Central memory CD4-positive, alpha-beta T cell (primary cell): Measurements from ENCODE around the gene NSUN5.
"Not testable (repeated sequence)": the region's sequence is repeated elsewhere in the genome, so short reads cannot be mapped to it uniquely, and the experiment has no call there.

ENCODE experiments used
- DNase-seq: peaks from one replicate; pipeline ENCODE4 v3.0.0; 2022

Gene NSUN5

GRCh38 chr7:73325424-73325823 lies 16.8 kb upstream of the NSUN5 start:
- not testable (repeated sequence) for DNase-seq

- peak; percentile 16 for DNase-seq
Measured at GRCh38 chr7:73324081-73324845, 15.6 kb upstream of the NSUN5 start.

GRCh38 chr7:73323434-73324080 lies 14.9 kb upstream of the NSUN5 start:
- not testable (repeated sequence) for DNase-seq

- DNase-seq = not testable (repeated sequence)
Measured at GRCh38 chr7:73320009-73320408, 11.4 kb upstream of the NSUN5 start.

GRCh38 chr7:73319541-73319940 lies 10.9 kb upstream of the NSUN5 start:
- DNase-seq = not testable (repeated sequence)

- DNase-seq = not testable (repeated sequence)
Measured at GRCh38 chr7:73318656-73319204, 10.1 kb upstream of the NSUN5 start.

GRCh38 chr7:73316521-73316920 lies 7.9 kb upstream of the NSUN5 start:
- no peak for DNase-seq

- no peak for DNase-seq
Measured at GRCh38 chr7:73314271-73314670, 5.6 kb upstream of the NSUN5 start.

- no peak for DNase-seq
Measured at GRCh38 chr7:73313521-73313906, 4.9 kb upstream of the NSUN5 start.

- no peak for DNase-seq
Measured at GRCh38 chr7:73312831-73313520, 4.3 kb upstream of the NSUN5 start.

GRCh38 chr7:73311421-73311820 lies 2.8 kb upstream of the NSUN5 start:
- not testable (repeated sequence) for DNase-seq

GRCh38 chr7:73308074-73308664 lies 457 bp downstream of the NSUN5 start:
- DNase-seq = no peak

GRCh38 chr7:73307436-73307835 lies 1.2 kb downstream of the NSUN5 start:
- DNase-seq = no peak

- not testable (repeated sequence) for DNase-seq
Measured at GRCh38 chr7:73304612-73305387, 3.8 kb downstream of the NSUN5 start.

GRCh38 chr7:73304071-73304470 lies 4.6 kb downstream of the NSUN5 start:
- DNase-seq = no peak

- DNase-seq = no peak
Measured at GRCh38 chr7:73303546-73303945, 5.1 kb downstream of the NSUN5 start.

GRCh38 chr7:73302846-73303245 lies 5.8 kb downstream of the NSUN5 start:
- not testable (repeated sequence) for DNase-seq

GRCh38 chr7:73301108-73301507 lies 7.5 kb downstream of the NSUN5 start:
- not testable (repeated sequence) for DNase-seq

- DNase-seq = not testable (repeated sequence)
Measured at GRCh38 chr7:73299812-73300211, 8.8 kb downstream of the NSUN5 start.

GRCh38 chr7:73297706-73298105 lies 10.9 kb downstream of the NSUN5 start:
- DNase-seq = not testable (repeated sequence)

- DNase-seq = not testable (repeated sequence)
Measured at GRCh38 chr7:73297235-73297634, 11.4 kb downstream of the NSUN5 start.

GRCh38 chr7:73277210-73277609 lies 31.4 kb downstream of the NSUN5 start:
- not testable (repeated sequence) for DNase-seq
